ENCODE measurements around the gene ENPP6.

The ENPP6 gene

DNA sequence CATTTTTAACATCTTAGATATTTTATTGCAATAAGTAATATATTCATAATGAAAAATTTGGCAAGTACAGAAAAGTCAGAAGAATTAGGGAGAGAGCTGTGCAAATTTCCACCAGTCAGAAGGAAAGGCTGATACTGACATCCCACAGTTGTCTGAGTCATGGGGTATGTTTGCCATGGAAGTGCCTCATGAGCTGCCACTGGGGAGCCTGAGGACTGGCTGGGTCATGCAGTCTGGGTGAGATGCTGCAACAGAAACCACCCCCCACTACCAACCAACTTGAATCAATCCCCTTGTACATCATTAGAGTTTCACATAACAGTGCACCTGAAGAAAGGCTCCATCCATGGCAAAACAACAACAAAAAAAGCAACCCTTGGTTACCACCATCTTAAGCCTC, 45.2 kb upstream of the ENPP6 start:
- no peak for ATAC-seq
- TF ChIP-seq, protein P1, sequence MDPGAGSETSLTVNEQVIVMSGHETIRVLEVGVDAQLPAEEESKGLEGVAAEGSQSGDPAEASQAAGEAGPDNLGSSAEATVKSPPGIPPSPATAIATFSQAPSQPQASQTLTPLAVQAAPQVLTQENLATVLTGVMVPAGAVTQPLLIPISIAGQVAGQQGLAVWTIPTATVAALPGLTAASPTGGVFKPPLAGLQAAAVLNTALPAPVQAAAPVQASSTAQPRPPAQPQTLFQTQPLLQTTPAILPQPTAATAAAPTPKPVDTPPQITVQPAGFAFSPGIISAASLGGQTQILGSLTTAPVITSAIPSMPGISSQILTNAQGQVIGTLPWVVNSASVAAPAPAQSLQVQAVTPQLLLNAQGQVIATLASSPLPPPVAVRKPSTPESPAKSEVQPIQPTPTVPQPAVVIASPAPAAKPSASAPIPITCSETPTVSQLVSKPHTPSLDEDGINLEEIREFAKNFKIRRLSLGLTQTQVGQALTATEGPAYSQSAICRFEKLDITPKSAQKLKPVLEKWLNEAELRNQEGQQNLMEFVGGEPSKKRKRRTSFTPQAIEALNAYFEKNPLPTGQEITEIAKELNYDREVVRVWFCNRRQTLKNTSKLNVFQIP (CRISPR knock-in tag; IDR thresholded peaks at IDR 0.05; ENCODE audit: borderline replicate concordance, low read depth): no peak
- no peak for TF ChIP-seq ZNF70 (CRISPR knock-in tag; IDR thresholded peaks at IDR 0.05)
- TF ChIP-seq BACH2 (CRISPR knock-in tag; IDR thresholded peaks at IDR 0.05; ENCODE audit: borderline replicate concordance): no peak
- TF ChIP-seq, protein P2, sequence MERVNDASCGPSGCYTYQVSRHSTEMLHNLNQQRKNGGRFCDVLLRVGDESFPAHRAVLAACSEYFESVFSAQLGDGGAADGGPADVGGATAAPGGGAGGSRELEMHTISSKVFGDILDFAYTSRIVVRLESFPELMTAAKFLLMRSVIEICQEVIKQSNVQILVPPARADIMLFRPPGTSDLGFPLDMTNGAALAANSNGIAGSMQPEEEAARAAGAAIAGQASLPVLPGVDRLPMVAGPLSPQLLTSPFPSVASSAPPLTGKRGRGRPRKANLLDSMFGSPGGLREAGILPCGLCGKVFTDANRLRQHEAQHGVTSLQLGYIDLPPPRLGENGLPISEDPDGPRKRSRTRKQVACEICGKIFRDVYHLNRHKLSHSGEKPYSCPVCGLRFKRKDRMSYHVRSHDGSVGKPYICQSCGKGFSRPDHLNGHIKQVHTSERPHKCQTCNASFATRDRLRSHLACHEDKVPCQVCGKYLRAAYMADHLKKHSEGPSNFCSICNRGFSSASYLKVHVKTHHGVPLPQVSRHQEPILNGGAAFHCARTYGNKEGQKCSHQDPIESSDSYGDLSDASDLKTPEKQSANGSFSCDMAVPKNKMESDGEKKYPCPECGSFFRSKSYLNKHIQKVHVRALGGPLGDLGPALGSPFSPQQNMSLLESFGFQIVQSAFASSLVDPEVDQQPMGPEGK (CRISPR knock-in tag; IDR thresholded peaks at IDR 0.05; ENCODE audit: borderline replicate concordance): no peak
- no peak for TF ChIP-seq ZFP30 (CRISPR knock-in tag; IDR thresholded peaks at IDR 0.05)
- TF ChIP-seq, protein P3, sequence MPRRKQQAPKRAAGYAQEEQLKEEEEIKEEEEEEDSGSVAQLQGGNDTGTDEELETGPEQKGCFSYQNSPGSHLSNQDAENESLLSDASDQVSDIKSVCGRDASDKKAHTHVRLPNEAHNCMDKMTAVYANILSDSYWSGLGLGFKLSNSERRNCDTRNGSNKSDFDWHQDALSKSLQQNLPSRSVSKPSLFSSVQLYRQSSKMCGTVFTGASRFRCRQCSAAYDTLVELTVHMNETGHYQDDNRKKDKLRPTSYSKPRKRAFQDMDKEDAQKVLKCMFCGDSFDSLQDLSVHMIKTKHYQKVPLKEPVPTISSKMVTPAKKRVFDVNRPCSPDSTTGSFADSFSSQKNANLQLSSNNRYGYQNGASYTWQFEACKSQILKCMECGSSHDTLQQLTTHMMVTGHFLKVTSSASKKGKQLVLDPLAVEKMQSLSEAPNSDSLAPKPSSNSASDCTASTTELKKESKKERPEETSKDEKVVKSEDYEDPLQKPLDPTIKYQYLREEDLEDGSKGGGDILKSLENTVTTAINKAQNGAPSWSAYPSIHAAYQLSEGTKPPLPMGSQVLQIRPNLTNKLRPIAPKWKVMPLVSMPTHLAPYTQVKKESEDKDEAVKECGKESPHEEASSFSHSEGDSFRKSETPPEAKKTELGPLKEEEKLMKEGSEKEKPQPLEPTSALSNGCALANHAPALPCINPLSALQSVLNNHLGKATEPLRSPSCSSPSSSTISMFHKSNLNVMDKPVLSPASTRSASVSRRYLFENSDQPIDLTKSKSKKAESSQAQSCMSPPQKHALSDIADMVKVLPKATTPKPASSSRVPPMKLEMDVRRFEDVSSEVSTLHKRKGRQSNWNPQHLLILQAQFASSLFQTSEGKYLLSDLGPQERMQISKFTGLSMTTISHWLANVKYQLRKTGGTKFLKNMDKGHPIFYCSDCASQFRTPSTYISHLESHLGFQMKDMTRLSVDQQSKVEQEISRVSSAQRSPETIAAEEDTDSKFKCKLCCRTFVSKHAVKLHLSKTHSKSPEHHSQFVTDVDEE (CRISPR knock-in tag; IDR thresholded peaks at IDR 0.05): no peak
- no peak for TF ChIP-seq ZNF8 (CRISPR knock-in tag; IDR thresholded peaks at IDR 0.05)
- no peak for TF ChIP-seq TCF4 (CRISPR knock-in tag; IDR thresholded peaks at IDR 0.05; ENCODE audit: borderline replicate concordance)
- TF ChIP-seq, protein P4, sequence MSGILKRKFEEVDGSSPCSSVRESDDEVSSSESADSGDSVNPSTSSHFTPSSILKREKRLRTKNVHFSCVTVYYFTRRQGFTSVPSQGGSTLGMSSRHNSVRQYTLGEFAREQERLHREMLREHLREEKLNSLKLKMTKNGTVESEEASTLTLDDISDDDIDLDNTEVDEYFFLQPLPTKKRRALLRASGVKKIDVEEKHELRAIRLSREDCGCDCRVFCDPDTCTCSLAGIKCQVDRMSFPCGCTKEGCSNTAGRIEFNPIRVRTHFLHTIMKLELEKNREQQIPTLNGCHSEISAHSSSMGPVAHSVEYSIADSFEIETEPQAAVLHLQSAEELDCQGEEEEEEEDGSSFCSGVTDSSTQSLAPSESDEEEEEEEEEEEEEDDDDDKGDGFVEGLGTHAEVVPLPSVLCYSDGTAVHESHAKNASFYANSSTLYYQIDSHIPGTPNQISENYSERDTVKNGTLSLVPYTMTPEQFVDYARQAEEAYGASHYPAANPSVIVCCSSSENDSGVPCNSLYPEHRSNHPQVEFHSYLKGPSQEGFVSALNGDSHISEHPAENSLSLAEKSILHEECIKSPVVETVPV (CRISPR knock-in tag; IDR thresholded peaks at IDR 0.05): no peak
- TF ChIP-seq SNAI2 (CRISPR knock-in tag; IDR thresholded peaks at IDR 0.05): no peak
- TF ChIP-seq ARNTL (CRISPR knock-in tag; IDR thresholded peaks at IDR 0.05; ENCODE audit: borderline replicate concordance, low read depth): no peak
- TF ChIP-seq ESRRG (CRISPR knock-in tag; IDR thresholded peaks at IDR 0.05): no peak
- TF ChIP-seq ZNF565 (CRISPR knock-in tag; conservative IDR thresholded peaks at IDR 0.05; ENCODE audit: low read depth): no peak
- no peak for TF ChIP-seq RARB (CRISPR knock-in tag; IDR thresholded peaks at IDR 0.05)
- no peak for TF ChIP-seq PPARA (CRISPR knock-in tag; IDR thresholded peaks at IDR 0.05; ENCODE audit: borderline replicate concordance)
- no peak for TF ChIP-seq ZFP3 (CRISPR knock-in tag; IDR thresholded peaks at IDR 0.05)

DNA sequence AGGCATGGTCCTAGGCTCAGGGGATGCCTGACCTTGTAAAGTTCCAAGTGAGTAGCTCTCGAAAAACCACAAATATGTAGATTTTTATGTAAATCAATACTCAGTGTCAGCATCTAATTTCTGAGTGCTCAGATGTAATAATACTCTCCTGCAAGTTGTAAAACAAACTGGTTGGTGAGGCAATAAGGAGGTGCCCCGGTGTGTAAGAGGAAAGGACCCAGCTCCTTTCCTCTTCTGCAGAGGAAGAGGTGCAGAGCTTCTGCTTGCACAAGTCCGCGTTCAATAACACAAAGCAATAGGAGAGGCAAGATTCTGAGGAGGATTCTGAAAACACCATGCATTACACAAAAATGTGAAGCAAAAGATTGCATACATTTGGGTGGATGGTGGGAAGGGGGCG, 43.6 kb upstream of the ENPP6 start:
- ATAC-seq: no peak
- TF ChIP-seq ISL1 (CRISPR knock-in tag; IDR thresholded peaks at IDR 0.05) (no peak), ZFP3 (CRISPR knock-in tag; IDR thresholded peaks at IDR 0.05) (no peak), ARNTL (CRISPR knock-in tag; IDR thresholded peaks at IDR 0.05; ENCODE audit: borderline replicate concordance, low read depth) (no peak), BACH2 (CRISPR knock-in tag; IDR thresholded peaks at IDR 0.05; ENCODE audit: borderline replicate concordance) (no peak), ESRRG (CRISPR knock-in tag; IDR thresholded peaks at IDR 0.05) (no peak), PPARA (CRISPR knock-in tag; IDR thresholded peaks at IDR 0.05; ENCODE audit: borderline replicate concordance) (no peak), SNAI2 (CRISPR knock-in tag; IDR thresholded peaks at IDR 0.05) (no peak), TOX (CRISPR knock-in tag; IDR thresholded peaks at IDR 0.05; ENCODE audit: borderline replicate concordance) (no peak)
- TF ChIP-seq, protein P3 (CRISPR knock-in tag; IDR thresholded peaks at IDR 0.05): no peak
- TF ChIP-seq, protein P5, sequence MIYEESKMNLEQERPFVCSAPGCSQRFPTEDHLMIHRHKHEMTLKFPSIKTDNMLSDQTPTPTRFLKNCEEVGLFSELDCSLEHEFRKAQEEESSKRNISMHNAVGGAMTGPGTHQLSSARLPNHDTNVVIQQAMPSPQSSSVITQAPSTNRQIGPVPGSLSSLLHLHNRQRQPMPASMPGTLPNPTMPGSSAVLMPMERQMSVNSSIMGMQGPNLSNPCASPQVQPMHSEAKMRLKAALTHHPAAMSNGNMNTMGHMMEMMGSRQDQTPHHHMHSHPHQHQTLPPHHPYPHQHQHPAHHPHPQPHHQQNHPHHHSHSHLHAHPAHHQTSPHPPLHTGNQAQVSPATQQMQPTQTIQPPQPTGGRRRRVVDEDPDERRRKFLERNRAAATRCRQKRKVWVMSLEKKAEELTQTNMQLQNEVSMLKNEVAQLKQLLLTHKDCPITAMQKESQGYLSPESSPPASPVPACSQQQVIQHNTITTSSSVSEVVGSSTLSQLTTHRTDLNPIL (CRISPR knock-in tag; IDR thresholded peaks at IDR 0.05; ENCODE audit: low read depth): no peak
- TF ChIP-seq, protein P1 (CRISPR knock-in tag; IDR thresholded peaks at IDR 0.05; ENCODE audit: borderline replicate concordance, low read depth): no peak
